ENCODE results near the gene F2RL2.

The F2RL2 gene

GRCh38 chr5:76622973-76623596 lies at the start of gene F2RL2:
F2RL2 (minus strand) TSS chr5:76623403; CDS start chr5:76623230, 173 bp downstream.
- FAIRE-seq: peak; percentile 71
- DNase-seq (ENCODE audit: insufficient read length, low spot score): peak; percentile 60

DNA sequence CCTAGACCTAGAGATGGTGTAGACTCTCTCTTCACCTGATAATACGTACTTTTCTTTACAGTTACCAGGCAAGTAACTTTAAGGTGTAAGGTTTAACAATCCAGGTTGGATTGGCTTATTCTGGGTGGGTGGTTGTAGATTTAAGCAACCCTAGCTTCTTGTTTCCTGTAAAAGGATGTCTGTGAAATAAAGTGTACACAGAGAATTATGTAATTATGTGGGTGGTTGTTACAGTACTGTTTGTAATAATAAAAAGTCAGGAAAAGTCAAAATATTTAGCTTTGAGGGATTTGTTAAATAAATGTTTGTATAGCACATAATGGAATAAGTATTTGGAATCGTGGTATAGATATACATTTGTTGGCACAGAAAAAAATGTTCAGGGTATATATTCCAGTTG lies 49.0 kb upstream of the F2RL2 start:
- no peak for DNase-seq (ENCODE audit: insufficient read length, low spot score)
- no peak for FAIRE-seq

- no peak for DNase-seq (ENCODE audit: insufficient read length, low spot score)
- FAIRE-seq: no peak
Observed at GRCh38 chr5:76670508-76670907, 47.3 kb upstream of the F2RL2 start.

GRCh38 chr5:76669245-76669644 lies 46.0 kb upstream of the F2RL2 start:
- FAIRE-seq (no peak), DNase-seq (ENCODE audit: insufficient read length, low spot score) (no peak)

DNA sequence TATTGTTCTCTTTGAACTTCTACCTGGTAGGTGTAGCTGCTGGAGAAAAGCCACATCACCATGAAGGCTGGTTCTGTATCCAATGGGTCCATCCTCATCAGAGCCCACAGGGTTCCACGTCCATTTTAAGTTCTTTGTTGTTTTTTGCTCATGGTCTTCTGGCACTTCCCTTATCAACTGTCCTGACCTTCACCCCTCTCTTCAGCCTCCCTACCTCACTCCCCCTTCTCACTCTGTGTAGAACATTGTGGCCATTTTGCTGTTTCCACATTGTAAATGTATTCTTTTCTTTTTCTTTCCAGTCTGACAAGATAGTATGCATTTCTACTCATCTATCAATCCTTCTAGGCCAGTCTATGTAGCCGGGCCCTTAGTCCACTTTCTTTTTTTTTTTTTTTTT lies 44.3 kb upstream of the F2RL2 start:
- no peak for DNase-seq (ENCODE audit: insufficient read length, low spot score)
- FAIRE-seq: no peak

DNA sequence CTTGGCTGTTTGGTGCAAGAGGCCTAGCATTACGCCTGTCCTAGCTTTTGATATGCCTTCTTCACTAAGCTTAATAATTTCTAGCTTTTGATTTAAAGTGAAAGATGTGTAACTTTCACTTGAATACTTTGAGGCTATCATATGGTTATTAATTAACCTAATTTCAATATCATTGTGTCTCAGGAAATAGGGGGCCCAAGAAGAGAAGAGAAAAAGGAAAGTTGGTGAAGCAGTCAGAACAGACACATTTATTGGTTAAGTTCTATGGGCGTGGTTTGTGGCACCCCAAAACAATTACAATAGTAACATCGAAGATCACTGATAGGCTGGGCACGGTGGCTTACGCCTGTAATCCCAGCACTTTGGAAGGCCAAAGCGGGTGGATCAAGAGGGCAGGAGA lies 40.9 kb upstream of the F2RL2 start:
- DNase-seq (ENCODE audit: insufficient read length, low spot score) (no peak), FAIRE-seq (no peak)

DNA sequence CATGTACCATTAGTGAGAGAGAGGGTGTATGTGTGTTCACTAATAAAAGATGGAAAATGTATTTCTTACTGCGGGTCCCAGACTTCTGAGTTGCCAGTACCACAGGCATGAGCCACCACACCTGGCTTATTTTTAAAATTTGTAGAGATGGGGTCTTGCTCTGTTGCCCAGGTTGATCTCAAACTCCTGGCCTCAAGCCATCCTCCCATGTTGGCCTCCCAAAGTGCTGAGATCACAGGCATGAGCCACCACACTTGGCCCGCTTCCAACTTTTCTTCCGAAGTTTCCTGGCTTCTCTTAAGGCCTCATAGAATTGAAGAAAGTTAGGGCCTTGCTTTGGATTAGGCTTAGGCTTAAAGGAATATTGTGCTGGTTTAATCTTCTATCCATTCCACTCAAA lies 40.4 kb upstream of the F2RL2 start:
- FAIRE-seq (no peak), DNase-seq (ENCODE audit: insufficient read length, low spot score) (no peak)

GRCh38 chr5:76662521-76662920 lies 39.3 kb upstream of the F2RL2 start:
- FAIRE-seq (no peak), DNase-seq (ENCODE audit: insufficient read length, low spot score) (no peak)

- FAIRE-seq: no peak
- no peak for DNase-seq (ENCODE audit: insufficient read length, low spot score)
Observed at GRCh38 chr5:76660360-76660759, 37.2 kb upstream of the F2RL2 start.

GRCh38 chr5:76657683-76658311 lies 34.6 kb upstream of the F2RL2 start:
- FAIRE-seq: no peak

DNA sequence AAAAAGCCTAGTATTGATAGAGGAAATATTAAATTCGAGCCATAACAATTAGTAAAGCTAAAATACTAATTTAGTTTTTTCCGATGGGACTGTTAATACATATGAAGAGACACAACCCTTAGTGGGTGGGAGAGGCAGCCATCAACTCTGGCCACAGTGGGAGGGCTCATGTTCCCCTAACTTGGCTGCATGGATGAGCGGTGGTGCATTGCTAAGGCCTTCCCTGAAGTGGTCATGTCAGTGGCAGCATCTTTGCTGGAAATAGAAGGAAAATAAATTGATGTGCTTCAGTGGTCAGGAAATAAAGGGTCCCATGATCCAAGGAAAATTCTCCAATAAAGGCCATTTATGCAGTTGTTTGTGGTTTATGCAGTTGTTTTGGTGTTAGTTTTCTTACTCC lies 33.9 kb upstream of the F2RL2 start:
- no peak for DNase-seq (ENCODE audit: insufficient read length, low spot score)
- no peak for FAIRE-seq

More at GRCh38 chr5:76657683-76658311, 34.6 kb upstream of the F2RL2 start:
- no peak for DNase-seq (ENCODE audit: insufficient read length, low spot score)

DNA sequence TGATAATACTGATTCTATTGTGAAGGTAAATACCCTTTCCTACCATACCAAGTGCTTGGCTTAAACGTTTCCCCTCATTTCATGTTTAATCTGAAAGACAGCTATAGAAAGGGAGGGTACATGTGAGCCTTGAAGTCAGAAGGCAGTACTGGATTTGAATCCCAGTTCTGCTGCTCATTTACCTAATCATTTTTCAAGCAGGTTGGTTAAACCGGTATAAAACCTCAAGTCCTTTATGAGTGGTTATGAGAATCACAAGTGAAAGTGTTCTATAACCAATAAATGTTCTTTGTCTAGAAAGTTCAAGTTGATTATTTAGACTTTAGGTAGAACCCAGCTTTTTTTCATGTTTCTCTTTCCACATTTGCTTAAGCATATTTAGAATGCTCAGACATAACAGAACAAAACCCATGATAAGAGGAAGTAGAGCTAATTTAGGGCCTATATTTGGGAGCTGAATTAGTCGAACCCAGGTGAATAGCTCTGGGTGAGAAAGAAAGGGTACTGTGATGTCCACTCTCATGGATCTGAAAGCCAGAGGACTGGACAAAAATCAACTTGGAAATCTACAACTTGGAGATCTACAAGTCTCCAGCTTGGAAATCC lies 29.7 kb upstream of the F2RL2 start:
- DNase-seq (ENCODE audit: insufficient read length, low spot score): no peak
- no peak for FAIRE-seq

DNA sequence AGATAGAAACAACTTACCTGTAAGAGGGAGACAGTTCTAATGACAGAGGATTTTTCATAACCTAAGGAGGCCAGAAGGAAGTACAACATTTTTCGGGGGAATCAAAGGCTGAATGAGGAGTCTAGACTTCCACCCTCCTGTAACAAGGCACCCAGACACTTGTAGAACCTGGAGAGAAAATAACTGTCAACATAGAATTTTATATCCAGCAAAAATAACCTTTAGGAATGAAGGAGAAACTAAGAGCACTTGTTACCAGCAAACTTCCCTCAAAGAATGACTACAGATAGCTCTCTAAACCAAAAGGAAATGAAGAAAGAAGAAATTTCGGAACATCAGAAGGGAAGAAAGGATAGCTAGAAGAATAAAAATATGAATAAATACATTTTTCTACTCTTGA lies 25.9 kb upstream of the F2RL2 start:
- FAIRE-seq (no peak), DNase-seq (ENCODE audit: insufficient read length, low spot score) (no peak)

DNA sequence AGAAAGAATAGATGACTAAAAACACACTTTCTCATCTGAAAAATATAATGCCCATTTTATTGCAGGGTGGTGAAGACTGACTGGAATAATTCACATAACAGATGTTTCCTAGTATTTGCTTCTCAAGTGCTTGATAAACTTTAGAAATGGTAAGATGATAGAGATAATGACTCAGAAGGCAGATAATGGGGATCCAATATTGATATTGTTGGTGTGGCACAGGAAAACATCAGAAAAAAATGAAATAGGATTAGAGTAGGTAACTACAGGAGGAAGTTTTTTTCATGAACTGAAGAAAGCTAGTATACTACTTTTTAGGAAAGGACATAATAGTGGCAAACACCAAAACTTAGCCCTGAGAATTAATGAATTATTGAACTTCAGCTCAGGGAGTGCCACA lies 20.2 kb upstream of the F2RL2 start:
- FAIRE-seq: no peak
- DNase-seq (ENCODE audit: insufficient read length, low spot score): no peak

DNA sequence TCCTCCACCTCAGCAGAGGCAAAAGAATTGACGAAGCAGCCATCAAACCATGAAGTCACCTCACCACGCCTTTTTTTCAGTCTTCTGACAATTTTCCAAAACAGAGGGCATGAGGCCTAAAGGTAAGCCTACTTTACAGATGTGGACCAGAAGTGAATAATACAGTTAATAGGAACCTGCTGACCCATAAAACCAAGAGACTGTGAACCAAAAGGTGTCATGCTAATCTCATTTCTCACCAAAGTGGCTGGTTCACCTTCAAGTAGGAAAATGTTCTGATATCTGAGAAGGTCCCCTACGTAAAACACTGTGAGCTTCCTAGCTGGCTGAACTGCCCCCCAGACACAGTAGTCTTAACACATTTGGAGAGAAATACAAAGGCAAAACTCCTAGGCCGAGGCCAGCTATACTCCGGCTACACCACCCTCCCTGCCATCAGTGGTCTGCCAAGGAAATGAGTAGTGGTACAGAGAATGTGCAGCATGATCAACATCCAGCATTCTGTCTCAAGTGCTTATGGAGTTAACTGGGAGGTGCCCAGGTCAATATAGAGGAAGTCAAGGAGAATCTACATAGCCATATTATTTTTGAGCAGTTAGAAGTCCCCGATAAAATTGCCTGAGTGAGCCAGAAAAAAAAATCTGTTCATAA lies 19.3 kb upstream of the F2RL2 start:
- FAIRE-seq: no peak

DNA sequence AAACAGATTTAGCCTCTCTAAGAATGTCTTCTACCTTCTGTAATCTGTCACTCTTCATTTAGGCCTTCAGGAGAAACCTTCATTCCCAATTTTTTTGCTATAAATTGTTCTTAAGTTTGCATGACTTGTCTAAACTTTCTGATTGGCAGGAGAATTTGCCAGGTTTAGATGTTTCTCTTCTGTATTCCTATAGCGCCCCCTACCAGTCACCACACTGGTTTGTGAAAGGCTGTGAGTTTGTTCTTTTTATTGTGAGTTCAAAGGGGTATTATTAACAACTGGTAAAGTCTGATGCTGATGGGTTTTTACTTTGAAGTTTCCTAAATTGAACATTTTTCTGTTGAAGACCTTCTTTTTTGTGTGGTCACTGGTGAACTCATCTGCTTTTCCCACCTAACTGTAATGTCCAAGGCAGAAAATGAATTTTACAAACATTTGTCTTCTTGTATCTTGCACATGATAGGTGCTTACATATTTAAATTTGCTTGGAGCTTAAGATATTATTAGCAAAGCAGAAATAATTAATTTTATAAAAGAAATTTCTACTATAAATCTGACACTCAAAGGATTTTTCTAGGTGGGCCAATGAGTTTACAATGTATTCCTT lies 18.4 kb upstream of the F2RL2 start:
- DNase-seq (ENCODE audit: insufficient read length, low spot score) (peak; percentile 36), FAIRE-seq (no peak)

More for the DNA sequence above, 19.3 kb upstream of the F2RL2 start:
- DNase-seq (ENCODE audit: insufficient read length, low spot score): no peak

GRCh38 chr5:76638479-76638878 lies 15.3 kb upstream of the F2RL2 start:
- DNase-seq (ENCODE audit: insufficient read length, low spot score) (no peak), FAIRE-seq (no peak)

GRCh38 chr5:76637490-76637889 lies 14.3 kb upstream of the F2RL2 start:
- DNase-seq (ENCODE audit: insufficient read length, low spot score): no peak
- FAIRE-seq: no peak

GRCh38 chr5:76634661-76635060 lies 11.5 kb upstream of the F2RL2 start:
- no peak for FAIRE-seq
- no peak for DNase-seq (ENCODE audit: insufficient read length, low spot score)

DNA sequence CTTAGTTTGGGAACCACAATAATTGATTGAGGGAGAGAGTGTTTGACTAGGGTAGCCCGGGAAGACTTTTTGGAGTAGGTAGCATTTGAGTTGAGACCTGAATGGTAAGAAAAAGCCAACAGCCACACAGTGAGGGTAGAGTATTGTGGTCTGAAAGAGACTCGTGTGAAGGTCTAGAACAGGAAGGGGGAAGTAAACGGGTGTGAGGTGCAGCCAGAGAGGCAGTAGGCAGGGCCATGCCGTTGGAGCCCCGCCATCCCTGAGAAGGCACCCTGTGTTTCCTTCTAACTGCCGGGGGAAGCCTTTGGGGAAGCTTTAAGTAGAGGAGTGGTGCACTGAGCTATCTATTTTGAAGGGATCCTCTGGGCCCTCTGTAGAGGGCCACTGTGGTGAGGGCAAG lies 3.5 kb upstream of the F2RL2 start:
- DNase-seq (ENCODE audit: insufficient read length, low spot score): no peak
- FAIRE-seq: no peak

GRCh38 chr5:76625087-76625815 lies 2.0 kb upstream of the F2RL2 start:
- no peak for FAIRE-seq
- DNase-seq (ENCODE audit: insufficient read length, low spot score): no peak

Measured in HTR-8/SVneo (cell line).